Measurements from ENCODE around the gene C5orf63. TPM values are rescaled to one million over a fixed set of nuclear protein-coding genes. Genes with fewer than 3 reads are reported as not detected.

Gene C5orf63
- total and polyA plus RNA-seq, 2 of the 13 experiments (the other 11 are each of a cell fraction or from before 2014, with no cell fraction given), result 7.9 to 8.8 TPM

- TF ChIP-seq, protein P1, sequence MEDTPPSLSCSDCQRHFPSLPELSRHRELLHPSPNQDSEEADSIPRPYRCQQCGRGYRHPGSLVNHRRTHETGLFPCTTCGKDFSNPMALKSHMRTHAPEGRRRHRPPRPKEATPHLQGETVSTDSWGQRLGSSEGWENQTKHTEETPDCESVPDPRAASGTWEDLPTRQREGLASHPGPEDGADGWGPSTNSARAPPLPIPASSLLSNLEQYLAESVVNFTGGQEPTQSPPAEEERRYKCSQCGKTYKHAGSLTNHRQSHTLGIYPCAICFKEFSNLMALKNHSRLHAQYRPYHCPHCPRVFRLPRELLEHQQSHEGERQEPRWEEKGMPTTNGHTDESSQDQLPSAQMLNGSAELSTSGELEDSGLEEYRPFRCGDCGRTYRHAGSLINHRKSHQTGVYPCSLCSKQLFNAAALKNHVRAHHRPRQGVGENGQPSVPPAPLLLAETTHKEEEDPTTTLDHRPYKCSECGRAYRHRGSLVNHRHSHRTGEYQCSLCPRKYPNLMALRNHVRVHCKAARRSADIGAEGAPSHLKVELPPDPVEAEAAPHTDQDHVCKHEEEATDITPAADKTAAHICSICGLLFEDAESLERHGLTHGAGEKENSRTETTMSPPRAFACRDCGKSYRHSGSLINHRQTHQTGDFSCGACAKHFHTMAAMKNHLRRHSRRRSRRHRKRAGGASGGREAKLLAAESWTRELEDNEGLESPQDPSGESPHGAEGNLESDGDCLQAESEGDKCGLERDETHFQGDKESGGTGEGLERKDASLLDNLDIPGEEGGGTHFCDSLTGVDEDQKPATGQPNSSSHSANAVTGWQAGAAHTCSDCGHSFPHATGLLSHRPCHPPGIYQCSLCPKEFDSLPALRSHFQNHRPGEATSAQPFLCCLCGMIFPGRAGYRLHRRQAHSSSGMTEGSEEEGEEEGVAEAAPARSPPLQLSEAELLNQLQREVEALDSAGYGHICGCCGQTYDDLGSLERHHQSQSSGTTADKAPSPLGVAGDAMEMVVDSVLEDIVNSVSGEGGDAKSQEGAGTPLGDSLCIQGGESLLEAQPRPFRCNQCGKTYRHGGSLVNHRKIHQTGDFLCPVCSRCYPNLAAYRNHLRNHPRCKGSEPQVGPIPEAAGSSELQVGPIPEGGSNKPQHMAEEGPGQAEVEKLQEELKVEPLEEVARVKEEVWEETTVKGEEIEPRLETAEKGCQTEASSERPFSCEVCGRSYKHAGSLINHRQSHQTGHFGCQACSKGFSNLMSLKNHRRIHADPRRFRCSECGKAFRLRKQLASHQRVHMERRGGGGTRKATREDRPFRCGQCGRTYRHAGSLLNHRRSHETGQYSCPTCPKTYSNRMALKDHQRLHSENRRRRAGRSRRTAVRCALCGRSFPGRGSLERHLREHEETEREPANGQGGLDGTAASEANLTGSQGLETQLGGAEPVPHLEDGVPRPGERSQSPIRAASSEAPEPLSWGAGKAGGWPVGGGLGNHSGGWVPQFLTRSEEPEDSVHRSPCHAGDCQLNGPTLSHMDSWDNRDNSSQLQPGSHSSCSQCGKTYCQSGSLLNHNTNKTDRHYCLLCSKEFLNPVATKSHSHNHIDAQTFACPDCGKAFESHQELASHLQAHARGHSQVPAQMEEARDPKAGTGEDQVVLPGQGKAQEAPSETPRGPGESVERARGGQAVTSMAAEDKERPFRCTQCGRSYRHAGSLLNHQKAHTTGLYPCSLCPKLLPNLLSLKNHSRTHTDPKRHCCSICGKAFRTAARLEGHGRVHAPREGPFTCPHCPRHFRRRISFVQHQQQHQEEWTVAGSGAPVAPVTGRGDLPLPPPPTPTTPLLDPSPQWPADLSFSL (CRISPR knock-in tag; IDR thresholded peaks at IDR 0.05), result no peak
- no peak for TF ChIP-seq ZZZ3 (CRISPR knock-in tag; IDR thresholded peaks at IDR 0.05; ENCODE audit: borderline replicate concordance)
- TF ChIP-seq ZFP62 (CRISPR knock-in tag; IDR thresholded peaks at IDR 0.05), result no peak
Measured at GRCh38 chr5:127013407-127013806, 59.9 kb downstream of the C5orf63 start (continued).

- no TSS peak for BruUV-seq (replicated peaks)
- DNase-seq (ENCODE audit: low spot score) (no peak), ATAC-seq (no peak), FAIRE-seq (no peak)
- ChIA-PET POLR2A (no interaction called here), CTCF (ENCODE audit: low intra/inter-chr PET ratio, low total read pairs) (no interaction called here)
- Histone ChIP-seq H3K4me1 (ENCODE audit: insufficient read depth, low read length) (no peaks in the 10 kb centered on the region), H3K79me2 (ENCODE audit: insufficient read depth, low read length) (no peaks in the 10 kb centered on the region), H2AFZ (ENCODE audit: low read length) (no peak overlapping the region), H3K27ac (ENCODE audit: extremely low read length, insufficient read depth, low read length) (no peak overlapping the region), H3K4me3 (replicated peaks in 1 of 3; ENCODE audit: insufficient read depth in 1 of 3, low read depth in 2 of 3, low read length in 3 of 3) (no peak overlapping the region), H3K36me3 (replicated peaks in 1 of 2; ENCODE audit: control insufficient read depth in 1 of 2, insufficient read depth in 2 of 2, low read length in 2 of 2) (no peaks in the 10 kb centered on the region), H3K9me3 (ENCODE audit: low read length) (no peaks in the 10 kb centered on the region), H3K4me2 (ENCODE audit: low read depth, low read length) (no peak overlapping the region), H3K27me3 (ENCODE audit: control insufficient read depth in 1 of 2, insufficient read depth in 2 of 2, low read length in 2 of 2) (no peaks in the 10 kb centered on the region), H3K9ac (ENCODE audit: insufficient read depth, low read depth, low read length) (no peak overlapping the region), H4K20me1 (ENCODE audit: insufficient read depth, low read length) (no peaks in the 10 kb centered on the region)
- intact Hi-C loops (cut with micrococcal nuclease; ENCODE audit: unreplicated experiment), result no loop called here
- in situ Hi-C loops (cut with HindIII; ENCODE audit: extremely low pct_ligation_motif_present, low pct_unique_long_range_greater_than_20kb), result no loop called here
- TF ChIP-seq ZNF234 (CRISPR knock-in tag; conservative IDR thresholded peaks at IDR 0.05), result no peak
- no peak for TF ChIP-seq AHDC1 (CRISPR knock-in tag; IDR thresholded peaks at IDR 0.05; ENCODE audit: borderline replicate concordance)
- no peak for TF ChIP-seq ZBTB14 (CRISPR knock-in tag; IDR thresholded peaks at IDR 0.05)
- no peak for TF ChIP-seq ZNF549 (CRISPR knock-in tag; IDR thresholded peaks at IDR 0.05)
- no peak for TF ChIP-seq ZNF547 (CRISPR knock-in tag; IDR thresholded peaks at IDR 0.05)
- TF ChIP-seq ZBTB7B (CRISPR knock-in tag; IDR thresholded peaks at IDR 0.05), result no peak
- TF ChIP-seq NFKB2 (CRISPR knock-in tag; IDR thresholded peaks at IDR 0.05; ENCODE audit: borderline replicate concordance), result no peak
Measured at GRCh38 chr5:127012916-127013315, 60.4 kb downstream of the C5orf63 start.
